IMR-90 (cell line): ENCODE data around the gene CACNA1F. TPM values are rescaled to one million over a fixed set of nuclear protein-coding genes. Genes with fewer than 3 reads are reported as not detected.

ENCODE experiments used
- ATAC-seq: fragments of 200-7000 bp; cut with Tn5 transposase; 2 replicates; pipeline ENCODE4 v1.9.1; 2020; ENCODE audit warnings: low read depth, mild to moderate bottlenecking, moderate library complexity
- BruUV-seq: library from RNA; stranded (reverse); fragments of 400-500 nt; replicated peaks from 2 replicates; lab custom pipeline; 2021; lab: Mats Ljungman, UMichigan
- CTCF ChIA-PET: fragments of 300-600 bp; formaldehyde crosslinking; extraction: SDS; loops from one replicate; lab custom pipeline; 2021; ENCODE audit warnings: antibody characterized with exemption; lab: Yijun Ruan, JAX
- POLR2A ChIA-PET: fragments of 300-600 bp; sonication (Branson Sonifier 250); formaldehyde crosslinking; loops from one replicate; lab custom pipeline; 2022; ENCODE audit warnings: antibody characterized with exemption; ENCODE audit not compliant: unreplicated experiment; lab: Charles Lee
- DNase-seq: peaks from one replicate; pipeline ENCODE4 v3.0.0; 2013
- H2AFZ ChIP-seq: replicated peaks from 2 replicates; pipeline ENCODE3; 2013; ENCODE audit warnings: low read length, mild to moderate bottlenecking; ENCODE audit not compliant: poor library complexity
- H2AK5ac ChIP-seq: 2 replicates; pipeline ENCODE4 v1.6.1; 2013; ENCODE audit warnings: low read depth, low read length, inconsistent platforms
- H2AK9ac ChIP-seq: replicated peaks from 2 replicates; pipeline ENCODE3; 2013; ENCODE audit warnings: mild to moderate bottlenecking, low read depth, low read length, moderate library complexity; ENCODE audit not compliant: poor library complexity
- H2BK120ac ChIP-seq: 2 replicates; pipeline ENCODE4 v1.6.1; 2013; ENCODE audit warnings: low read depth, low read length, inconsistent platforms
- H2BK15ac ChIP-seq: 3 replicates; pipeline ENCODE4 v1.6.1; 2013; ENCODE audit warnings: low read depth, low read length, inconsistent platforms
- H2BK20ac ChIP-seq: 2 replicates; pipeline ENCODE4 v1.6.1; 2013; ENCODE audit warnings: low read depth, mild to moderate bottlenecking, inconsistent platforms, low read length, moderate library complexity
- H2BK5ac ChIP-seq: 2 replicates; pipeline ENCODE4 v1.6.1; 2013; ENCODE audit warnings: mild to moderate bottlenecking, low read depth, low read length, inconsistent platforms; ENCODE audit not compliant: poor library complexity, severe bottlenecking
- H3K14ac ChIP-seq: replicated peaks from 2 replicates; pipeline ENCODE4 v1.6.1; 2013; ENCODE audit warnings: low read depth, low read length, inconsistent platforms
- H3K18ac ChIP-seq: 2 replicates; pipeline ENCODE4 v1.6.1; 2013; ENCODE audit warnings: low read depth, low read length, control low read depth
- H3K23ac ChIP-seq: 2 replicates; pipeline ENCODE4 v1.6.1; 2013; ENCODE audit warnings: low read depth, low read length, inconsistent platforms
- H3K27ac ChIP-seq: 2 replicates; pipeline ENCODE4 v1.5.1; 2013; ENCODE audit warnings: mild to moderate bottlenecking, control low read depth, low read length; ENCODE audit not compliant: insufficient read depth
- H3K27me3 ChIP-seq: 2 replicates; pipeline ENCODE4 v1.6.1; 2013; ENCODE audit warnings: low read length; ENCODE audit not compliant: control insufficient read depth, insufficient read depth
- H3K36me3 ChIP-seq: 2 replicates; pipeline ENCODE4 v1.6.1; 2013; ENCODE audit warnings: low read length, mixed read lengths; ENCODE audit not compliant: control insufficient read depth, insufficient read depth
- H3K4ac ChIP-seq: 2 replicates; pipeline ENCODE4 v1.6.1; 2013; ENCODE audit warnings: low read depth, low read length, inconsistent platforms
- H3K4me1 ChIP-seq: 2 replicates; pipeline ENCODE4 v1.6.1; 2013; ENCODE audit warnings: low read length, mixed read lengths; ENCODE audit not compliant: control insufficient read depth, insufficient read depth
- H3K4me2 ChIP-seq: 2 replicates; pipeline ENCODE4 v1.6.1; 2013; ENCODE audit warnings: low read depth, mild to moderate bottlenecking, control low read depth, low read length, moderate library complexity
- H3K4me3 ChIP-seq: 2 replicates; pipeline ENCODE4 v1.5.1; 2013; ENCODE audit warnings: low read depth, mild to moderate bottlenecking, control low read depth, low read length, moderate library complexity; ENCODE audit not compliant: insufficient read depth
- H3K56ac ChIP-seq: 2 replicates; pipeline ENCODE4 v1.6.1; 2013; ENCODE audit warnings: low read length, inconsistent platforms; ENCODE audit not compliant: insufficient read depth; ENCODE audit errors: extremely low read depth
- H3K79me1 ChIP-seq, 2 experiments: 2 replicates each; pipeline ENCODE4 v1.6.1; 2013; ENCODE audit warnings: low read length in 2 of 2, inconsistent platforms in 1 of 2, low read depth in 1 of 2
- H3K9ac ChIP-seq: 2 replicates; pipeline ENCODE4 v1.6.1; 2013; ENCODE audit warnings: low read depth, low read length, control low read depth
- H3K9me1 ChIP-seq: 2 replicates; pipeline ENCODE4 v1.6.1; 2013; ENCODE audit warnings: low read length, inconsistent platforms; ENCODE audit not compliant: insufficient read depth
- H3K9me3 ChIP-seq: 2 replicates; pipeline ENCODE4 v1.6.1; 2013; ENCODE audit warnings: low read length; ENCODE audit not compliant: control insufficient read depth, insufficient read depth
- H4K20me1 ChIP-seq: 2 replicates; pipeline ENCODE4 v1.6.1; 2013; ENCODE audit warnings: low read length, inconsistent platforms; ENCODE audit not compliant: insufficient read depth
- H4K5ac ChIP-seq: 2 replicates; pipeline ENCODE4 v1.6.1; 2013; ENCODE audit warnings: mild to moderate bottlenecking, low read depth, low read length, control low read depth
- H4K8ac ChIP-seq, 2 experiments: 2 replicates each; pipeline ENCODE4 v1.6.1; 2013; ENCODE audit warnings: low read depth in 2 of 2, low read length in 2 of 2, control low read depth in 1 of 2, inconsistent platforms in 1 of 2
- H4K91ac ChIP-seq: 2 replicates; pipeline ENCODE4 v1.6.1; 2013; ENCODE audit warnings: low read depth, low read length, inconsistent platforms; ENCODE audit not compliant: insufficient read depth
- CEBPB ChIP-seq: IDR thresholded peaks from 2 replicates; pipeline ENCODE4 v1.6.1; 2012; ENCODE audit warnings: low read depth, low read length, improper control_type of control experiment
- MAZ ChIP-seq: IDR thresholded peaks from 2 replicates; pipeline ENCODE4 v1.6.1; 2012; ENCODE audit warnings: low read depth, mild to moderate bottlenecking, low read length, improper control_type of control experiment, moderate library complexity, borderline replicate concordance
- NFE2L2 ChIP-seq: fragments of 150-350 bp; IDR thresholded peaks from 2 replicates; pipeline ENCODE4 v1.6.1; 2016; ENCODE audit warnings: low read depth, mild to moderate bottlenecking, low read length
- POLR2A ChIP-seq: IDR thresholded peaks from 2 replicates; pipeline ENCODE4 v1.6.1; 2012; ENCODE audit warnings: mild to moderate bottlenecking, low read depth, low read length
- RAD21 ChIP-seq: IDR thresholded peaks from 2 replicates; pipeline ENCODE4 v1.6.1; 2012; ENCODE audit warnings: low read length, improper control_type of control experiment
- RFX5 ChIP-seq: IDR thresholded peaks from 2 replicates; pipeline ENCODE4 v1.8.0; 2012; ENCODE audit warnings: low read depth, mild to moderate bottlenecking, low read length, moderate library complexity
- WGBS, 2 experiments: methylation state at CpG; one replicate each; pipeline versions ENCODE4 v1.1.5 to v1.1.7; 2013; ENCODE audit warnings: missing lambda C conversion rate in 2 of 2; ENCODE audit not compliant: insufficient read length in 1 of 2; ENCODE audit errors: extremely low coverage in 2 of 2; 5-methylcytosine and 5-hydroxymethylcytosine counted together
- dilution Hi-C: fragments of 300-500 bp; cut with HindIII; formaldehyde crosslinking; loops from one replicate; pipeline ENCODE4 v1.14.3; 2018; ENCODE audit warnings: low sequenced_read_pairs; ENCODE audit not compliant: unreplicated experiment
- in situ Hi-C: fragments of 300-500 bp; cut with MboI; formaldehyde crosslinking; loops from 3 replicates; pipeline ENCODE4 v1.14.3; 2019; ENCODE audit warnings: low sequenced_read_pairs, inconsistent platforms, mixed read lengths
- intact Hi-C: fragments of 100-400 bp; cut with micrococcal nuclease; formaldehyde crosslinking; loops from 2 replicates; pipeline ENCODE4 v1.10.0; 2022
- polyA plus RNA-seq, 3 experiments: library from polyadenylated mRNA; depleted of rRNA; stranded (reverse); fragments of >200 nt; gene quantifications; 2 replicates each; pipeline ENCODE4 v1.2.3, GENCODE V29; 2012; ENCODE audit warnings: low replicate concordance in 1 of 3
- total RNA-seq: library from RNA; depleted of rRNA; stranded (reverse); fragments of >200 nt; gene quantifications from 2 replicates; pipeline ENCODE4 v1.2.3, GENCODE V29; 2012
- TF ChIP-seq, protein P1 (sequence below): fragments of 150-350 bp; IDR thresholded peaks from 2 replicates; pipeline ENCODE4 v1.6.1; 2016; ENCODE audit warnings: low read depth, mild to moderate bottlenecking, low read length, moderate library complexity, borderline replicate concordance

CACNA1F gene
- total and polyA plus RNA-seq, 2 of the 4 experiments (the other 2 are of a cell fraction) = not detected

- Histone ChIP-seq H2AK5ac (no peak overlapping the region), H2BK20ac (no peak overlapping the region), H3K9ac (no peak overlapping the region), H3K23ac (no peak overlapping the region), H3K9me1 (no peaks in the 10 kb centered on the region), H3K4me3 (no peak overlapping the region), H4K5ac (no peak overlapping the region), H3K27me3 (peaks cover 13% of the 10 kb centered on the region), H3K9me3 (no peaks in the 10 kb centered on the region; the same call in 1 of the 2 replicates), H2BK120ac (no peak overlapping the region), H2AFZ (no peak overlapping the region), H3K4me2 (no peak overlapping the region), H3K27ac (no peak overlapping the region), H3K14ac (no peak overlapping the region), H3K18ac (no peak overlapping the region), H3K4me1 (no peaks in the 10 kb centered on the region), H2AK9ac (no peak overlapping the region), H3K4ac (no peak overlapping the region), H2BK15ac (no peak overlapping the region), H4K20me1 (no peaks in the 10 kb centered on the region), H3K79me1 (no peaks in the 10 kb centered on the region), H2BK5ac (no peak overlapping the region), H4K8ac (no peak overlapping the region), H3K36me3 (no peaks in the 10 kb centered on the region), H3K56ac (no peak overlapping the region), H4K91ac (no peak overlapping the region)
- intact Hi-C loops (no loop called here), dilution Hi-C loops (no loop called here), in situ Hi-C loops (no loop called here)
- DNase-seq (no peak), ATAC-seq (no peak)
- POLR2A ChIA-PET = no interaction called here
- no CpG with 5 or more reads among the region's 5 CpGs for WGBS, 2 experiments
- no TSS peak for BruUV-seq
- TF ChIP-seq RFX5 = no peak
- no peak for TF ChIP-seq MAZ
- TF ChIP-seq NFE2L2 = no peak
- no peak for TF ChIP-seq POLR2A
- TF ChIP-seq RAD21 = no peak
- TF ChIP-seq, protein P1, sequence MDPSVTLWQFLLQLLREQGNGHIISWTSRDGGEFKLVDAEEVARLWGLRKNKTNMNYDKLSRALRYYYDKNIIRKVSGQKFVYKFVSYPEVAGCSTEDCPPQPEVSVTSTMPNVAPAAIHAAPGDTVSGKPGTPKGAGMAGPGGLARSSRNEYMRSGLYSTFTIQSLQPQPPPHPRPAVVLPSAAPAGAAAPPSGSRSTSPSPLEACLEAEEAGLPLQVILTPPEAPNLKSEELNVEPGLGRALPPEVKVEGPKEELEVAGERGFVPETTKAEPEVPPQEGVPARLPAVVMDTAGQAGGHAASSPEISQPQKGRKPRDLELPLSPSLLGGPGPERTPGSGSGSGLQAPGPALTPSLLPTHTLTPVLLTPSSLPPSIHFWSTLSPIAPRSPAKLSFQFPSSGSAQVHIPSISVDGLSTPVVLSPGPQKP = no peak
- TF ChIP-seq CEBPB = no peak
- CTCF ChIA-PET = interaction anchor here (0.6 kb wide), 1 partner anchor 76 kb away, joined by 4 read pairs; no protein-coding TSS in a partner anchor
Measured at GRCh38 chrX:49208399-49208798, 24.7 kb downstream of the CACNA1F start.
